Measurements from ENCODE around the gene CARM1. TPM values are rescaled to one million over a fixed set of nuclear protein-coding genes. Genes with fewer than 3 reads are reported as not detected.
"Not testable (repeated sequence)": the region's sequence is repeated elsewhere in the genome, so short reads cannot be mapped to it uniquely, and the experiment has no call there.

CARM1 gene
- total RNA-seq, 2 experiments from 2014 or later, result 33.2 to 33.4 TPM

DNA sequence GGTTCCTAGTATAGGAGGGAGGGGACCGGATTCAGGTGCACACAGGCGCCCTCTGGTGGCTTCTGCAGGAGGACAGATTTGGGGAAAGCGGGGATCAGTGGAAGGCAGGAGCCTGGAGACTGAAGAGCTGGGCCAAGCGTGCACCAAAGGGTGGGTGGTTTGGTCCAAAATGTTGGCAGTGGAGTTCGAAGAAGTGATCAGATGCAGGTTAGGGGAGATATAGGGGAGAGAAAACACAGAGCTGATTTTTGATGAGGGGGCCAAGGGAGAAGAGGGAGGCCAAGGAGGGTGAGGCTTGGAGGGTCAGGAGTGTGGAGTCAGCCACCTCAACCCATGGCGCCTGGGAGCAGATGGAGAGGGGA, 6.8 kb upstream of the CARM1 start:
- no peaks in the 10 kb centered on the region for H3K27me3 Mint-ChIP-seq (ENCODE audit: low read depth)
- H3K27ac Mint-ChIP-seq, result no peak overlapping the region
- peak; percentile 90 for ATAC-seq
- DNase-seq, result peak; percentile 87
- CTCF ChIA-PET, result interaction anchor here (0.7 to 12.8 kb wide), 35 partner anchors 9 to 518 kb away, joined by 3 to 195 read pairs (median 4); partner anchors contain the start of genes C19orf38, DNM2, QTRT1 and TMED1
- H3K36me3 Mint-ChIP-seq (ENCODE audit: low read depth), result no peaks in the 10 kb centered on the region
- peaks cover 21% of the 10 kb centered on the region for H3K4me1 Mint-ChIP-seq (ENCODE audit: low read depth)
- no peak overlapping the region for H3K4me3 Mint-ChIP-seq
- POLR2A ChIA-PET, result interaction anchor here (0.6 to 1.9 kb wide), 4 partner anchors 11 to 147 kb away, joined by 3 to 12 read pairs (median 6); partner anchors contain the start of genes DNM2 and TMED1
- H3K9me3 Mint-ChIP-seq (ENCODE audit: insufficient read depth), result no peaks in the 10 kb centered on the region

DNA sequence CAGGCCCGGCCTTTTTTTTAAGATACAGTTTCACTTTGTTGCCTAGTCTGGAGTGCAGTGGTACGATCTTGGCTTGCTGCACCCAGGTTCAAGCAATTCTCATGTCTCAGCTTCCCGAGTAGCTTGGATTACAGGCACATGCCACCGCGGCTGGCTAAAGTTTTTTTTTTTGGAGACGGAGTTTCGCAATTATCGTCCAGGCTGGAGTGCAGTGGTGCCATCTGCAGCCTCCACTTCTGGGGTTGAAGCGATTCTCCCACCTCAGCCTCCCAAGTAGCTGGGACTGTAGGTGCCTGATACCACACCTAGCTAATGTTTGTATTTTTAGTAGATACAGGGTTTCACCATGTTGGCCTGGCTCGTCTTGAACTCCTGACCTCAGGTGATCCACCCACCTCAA, 4.9 kb upstream of the CARM1 start:
- no peak for ATAC-seq
- H3K4me1 Mint-ChIP-seq (ENCODE audit: low read depth), result peaks cover 29% of the 10 kb centered on the region

DNA sequence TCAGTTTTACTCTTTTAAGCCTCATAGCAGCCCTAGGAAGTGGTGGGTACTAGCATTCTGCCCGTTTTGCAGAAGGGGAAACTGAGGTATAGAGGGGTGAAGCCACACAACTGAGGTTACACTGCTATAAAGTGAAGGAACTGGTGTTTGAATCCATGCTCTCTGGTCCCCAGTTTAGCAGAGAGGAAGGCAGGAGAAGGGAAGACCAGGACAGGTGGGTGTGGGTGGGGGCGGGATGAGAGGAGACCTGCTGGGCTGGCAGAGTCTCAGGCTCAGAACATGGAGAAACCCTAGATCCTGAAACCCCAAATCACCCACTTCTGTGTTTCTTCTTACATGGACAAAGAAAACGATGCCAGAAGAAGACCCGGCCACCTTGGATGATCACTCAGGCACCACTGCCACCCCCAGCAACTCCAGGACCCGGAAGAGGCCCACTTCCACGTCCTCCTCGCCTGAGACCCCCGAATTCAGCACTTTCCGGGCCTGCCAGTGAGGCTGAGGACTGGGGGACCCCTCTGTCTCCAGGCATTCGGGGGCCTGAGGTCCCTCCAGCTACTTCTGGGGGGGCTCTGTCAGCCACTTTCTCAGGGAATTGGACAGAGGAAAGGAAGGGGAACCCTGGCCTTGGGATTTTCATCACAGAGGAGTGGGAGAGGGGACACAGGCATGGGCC, 2.3 kb upstream of the CARM1 start:
- Mint-ChIP-seq H3K27me3 (ENCODE audit: low read depth) (no peaks in the 10 kb centered on the region), H3K36me3 (ENCODE audit: low read depth) (no peaks in the 10 kb centered on the region), H3K27ac (no peak overlapping the region), H3K4me1 (ENCODE audit: low read depth) (peaks cover 33% of the 10 kb centered on the region), H3K4me3 (no peak overlapping the region), H3K9me3 (ENCODE audit: insufficient read depth) (no peaks in the 10 kb centered on the region)
- ChIA-PET CTCF (interaction anchor here (3.1 to 12.8 kb wide), 2 partner anchors 11 to 150 kb away, joined by 12 to 195 read pairs; partner anchors contain the start of gene DNM2), POLR2A (no interaction called here)
- no peak for ATAC-seq
- DNase-seq, result no peak

More for the DNA sequence above, 4.9 kb upstream of the CARM1 start:
- Mint-ChIP-seq H3K27ac (no peak overlapping the region), H3K27me3 (ENCODE audit: low read depth) (no peaks in the 10 kb centered on the region), H3K4me3 (no peak overlapping the region), H3K9me3 (ENCODE audit: insufficient read depth) (no peaks in the 10 kb centered on the region), H3K36me3 (ENCODE audit: low read depth) (no peaks in the 10 kb centered on the region)
- no peak for DNase-seq
- POLR2A ChIA-PET, result no interaction called here
- CTCF ChIA-PET, result interaction anchor here (4.0 to 12.8 kb wide), 2 partner anchors 13 to 148 kb away, joined by 60 to 195 read pairs; partner anchors contain the start of gene DNM2

DNA sequence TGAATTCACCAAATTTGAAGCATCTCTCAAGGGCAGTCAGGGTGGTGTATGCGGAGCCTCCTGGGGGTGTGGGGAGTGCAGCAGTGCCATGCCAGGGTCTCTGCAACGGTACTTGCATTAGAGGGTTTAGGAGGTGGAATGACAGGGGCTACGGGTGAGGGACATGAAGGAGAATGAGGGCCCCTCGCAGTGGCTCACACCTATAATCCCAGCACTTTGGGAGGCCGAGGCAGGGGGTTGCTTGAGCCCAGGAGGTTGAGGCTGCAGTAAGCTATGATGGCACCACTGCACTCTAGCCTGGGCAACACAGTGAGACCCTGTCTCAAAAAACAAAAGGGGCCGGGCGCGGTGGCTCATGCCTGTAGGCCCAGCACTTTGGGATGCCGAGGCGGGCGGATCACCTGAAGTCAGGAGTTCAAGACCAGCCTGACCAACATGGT, 1.5 kb upstream of the CARM1 start:
- Mint-ChIP-seq H3K4me1 (ENCODE audit: low read depth) (peaks cover 27% of the 10 kb centered on the region), H3K27ac (peak overlapping the region; percentile 63)
- not testable (repeated sequence) for H3K4me3 Mint-ChIP-seq; H3K36me3 Mint-ChIP-seq (ENCODE audit: low read depth); H3K27me3 Mint-ChIP-seq (ENCODE audit: low read depth); DNase-seq; ATAC-seq; H3K9me3 Mint-ChIP-seq (ENCODE audit: insufficient read depth)
- ChIA-PET CTCF (interaction anchor here (1.2 to 12.8 kb wide), 4 partner anchors 9 to 151 kb away, joined by 4 to 195 read pairs (median 10); partner anchors contain the start of gene DNM2), POLR2A (interaction anchor here (0.6 to 1.4 kb wide), 3 partner anchors 34 to 565 kb away, joined by 3 to 6 read pairs (median 3); partner anchors contain the start of genes ODAD3 and TMED1)

GRCh38 chr19:10870501-10870954, 825 bp upstream of the CARM1 start:
- Mint-ChIP-seq H3K27ac (peak overlapping the region; percentile 79), H3K4me3 (peak overlapping the region; percentile 60), H3K27me3 (ENCODE audit: low read depth) (no peaks in the 10 kb centered on the region), H3K36me3 (ENCODE audit: low read depth) (peaks cover 4% of the 10 kb centered on the region), H3K9me3 (ENCODE audit: insufficient read depth) (no peaks in the 10 kb centered on the region), H3K4me1 (ENCODE audit: low read depth) (peaks cover 27% of the 10 kb centered on the region)
- POLR2A ChIA-PET, result interaction anchor here (0.6 to 1.4 kb wide), 4 partner anchors 35 to 564 kb away, joined by 3 to 6 read pairs (median 3); partner anchors contain the start of genes ODAD3 and TMED1
- no peak for ATAC-seq
- no peak for DNase-seq
- CTCF ChIA-PET, result interaction anchor here (0.5 to 12.8 kb wide), 18 partner anchors 9 to 505 kb away, joined by 3 to 195 read pairs (median 5); partner anchors contain the start of genes DNM2, LDLR, SWSAP1 and TMED1

DNA sequence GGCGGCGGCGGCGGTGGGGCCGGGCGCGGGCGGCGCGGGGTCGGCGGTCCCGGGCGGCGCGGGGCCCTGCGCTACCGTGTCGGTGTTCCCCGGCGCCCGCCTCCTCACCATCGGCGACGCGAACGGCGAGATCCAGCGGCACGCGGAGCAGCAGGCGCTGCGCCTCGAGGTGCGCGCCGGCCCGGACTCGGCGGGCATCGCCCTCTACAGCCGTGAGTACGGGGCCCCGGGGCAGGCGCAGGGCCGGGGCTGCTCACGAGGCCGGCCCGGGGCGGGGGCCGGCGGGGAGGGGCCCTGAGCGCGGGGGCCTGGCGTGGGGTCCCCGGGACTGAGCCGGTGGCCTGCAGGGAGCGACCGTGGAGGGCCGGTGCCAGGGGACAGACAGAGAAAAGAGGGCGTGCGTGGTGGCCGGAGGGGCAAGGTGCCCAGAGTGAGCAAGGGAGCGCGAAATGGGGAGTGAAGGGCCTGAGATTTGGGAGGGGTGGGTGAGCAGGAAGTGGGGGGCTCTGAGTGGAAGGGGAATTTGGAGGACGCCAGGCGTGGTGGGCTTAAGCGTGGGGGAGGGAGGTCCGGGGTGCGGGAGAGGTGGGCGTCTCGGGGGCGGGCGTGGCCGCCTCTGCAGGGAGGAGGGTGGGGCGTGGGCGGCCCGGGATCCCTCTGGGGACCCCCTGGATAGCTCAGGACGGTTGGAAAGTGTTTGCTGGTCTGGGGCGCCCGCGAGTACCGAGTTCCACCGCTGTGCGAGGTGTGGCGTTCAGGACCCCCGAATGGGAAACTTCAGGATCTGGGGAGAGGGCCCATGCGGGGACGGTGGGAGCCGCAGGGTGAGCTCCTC, 575 bp downstream of the CARM1 start:
- Mint-ChIP-seq H3K27me3 (ENCODE audit: low read depth) (no peaks in the 10 kb centered on the region), H3K27ac (peak overlapping the region; percentile 72), H3K4me1 (ENCODE audit: low read depth) (peaks cover 35% of the 10 kb centered on the region), H3K9me3 (ENCODE audit: insufficient read depth) (no peaks in the 10 kb centered on the region), H3K4me3 (peak overlapping the region; percentile 67), H3K36me3 (ENCODE audit: low read depth) (peaks cover 6% of the 10 kb centered on the region)
- DNase-seq, result peak; percentile 37
- ChIA-PET CTCF (interaction anchor here (0.8 to 12.8 kb wide), 19 partner anchors 8 to 503 kb away, joined by 3 to 195 read pairs (median 4); partner anchors contain the start of genes DNM2, SWSAP1 and TMED1), POLR2A (interaction anchor here (1.0 kb wide), 1 partner anchor 56 kb away, joined by 3 read pairs; no protein-coding TSS in a partner anchor)
- ATAC-seq, result peak; percentile 5

DNA sequence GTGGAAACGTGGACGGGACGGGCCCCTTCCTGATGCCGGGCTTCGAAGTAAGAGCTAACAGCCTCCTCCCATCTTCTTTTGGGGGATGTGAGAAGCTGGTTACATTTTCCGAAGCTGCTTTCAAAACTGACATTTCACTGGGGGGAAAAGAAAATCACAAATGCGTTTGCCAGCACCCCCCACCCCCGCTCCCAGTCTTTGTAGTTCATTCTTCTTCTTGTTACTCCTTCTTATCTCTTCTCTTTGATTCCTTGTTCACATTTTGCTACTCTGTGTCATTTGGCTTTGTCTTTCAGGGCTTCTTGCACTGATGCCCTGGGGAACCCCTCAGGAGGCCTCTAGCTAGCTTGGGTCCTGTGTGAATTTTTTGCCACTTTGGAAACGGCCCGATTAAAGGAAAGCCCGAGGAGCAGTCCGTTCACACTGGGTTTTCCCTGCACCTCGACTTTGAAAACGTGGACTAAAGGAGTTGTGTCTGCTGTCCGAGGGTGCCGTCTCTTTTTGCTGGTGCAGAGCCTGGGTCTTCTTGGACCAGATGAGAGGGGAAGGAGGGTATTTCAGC, 1.3 kb downstream of the CARM1 start:
- ChIA-PET POLR2A (interaction anchor here (0.6 to 1.0 kb wide), 2 partner anchors 55 to 596 kb away, joined by 3 to 5 read pairs; no protein-coding TSS in a partner anchor), CTCF (interaction anchor here (0.8 to 12.8 kb wide), 16 partner anchors 8 to 502 kb away, joined by 3 to 195 read pairs (median 4); partner anchors contain the start of genes DNM2, SWSAP1 and TMED1)
- H3K4me3 Mint-ChIP-seq, result peak overlapping the region; percentile 67
- peak overlapping the region; percentile 72 for H3K27ac Mint-ChIP-seq
- DNase-seq, result no peak
- no peaks in the 10 kb centered on the region for H3K27me3 Mint-ChIP-seq (ENCODE audit: low read depth)
- peaks cover 38% of the 10 kb centered on the region for H3K4me1 Mint-ChIP-seq (ENCODE audit: low read depth)
- no peaks in the 10 kb centered on the region for H3K9me3 Mint-ChIP-seq (ENCODE audit: insufficient read depth)
- ATAC-seq, result no peak
- H3K36me3 Mint-ChIP-seq (ENCODE audit: low read depth), result peaks cover 6% of the 10 kb centered on the region

GRCh38 chr19:10874024-10874423, 2.7 kb downstream of the CARM1 start:
- Mint-ChIP-seq H3K4me3 (peak overlapping the region; percentile 31), H3K27me3 (ENCODE audit: low read depth) (no peaks in the 10 kb centered on the region), H3K27ac (no peak overlapping the region), H3K9me3 (ENCODE audit: insufficient read depth) (no peaks in the 10 kb centered on the region), H3K36me3 (ENCODE audit: low read depth) (peaks cover 7% of the 10 kb centered on the region), H3K4me1 (ENCODE audit: low read depth) (peaks cover 44% of the 10 kb centered on the region)
- ATAC-seq, result no peak
- ChIA-PET POLR2A (no interaction called here), CTCF (interaction anchor here (1.1 to 3.2 kb wide), 2 partner anchors 10 to 157 kb away, joined by 3 to 22 read pairs; no protein-coding TSS in a partner anchor)
- no peak for DNase-seq

DNA sequence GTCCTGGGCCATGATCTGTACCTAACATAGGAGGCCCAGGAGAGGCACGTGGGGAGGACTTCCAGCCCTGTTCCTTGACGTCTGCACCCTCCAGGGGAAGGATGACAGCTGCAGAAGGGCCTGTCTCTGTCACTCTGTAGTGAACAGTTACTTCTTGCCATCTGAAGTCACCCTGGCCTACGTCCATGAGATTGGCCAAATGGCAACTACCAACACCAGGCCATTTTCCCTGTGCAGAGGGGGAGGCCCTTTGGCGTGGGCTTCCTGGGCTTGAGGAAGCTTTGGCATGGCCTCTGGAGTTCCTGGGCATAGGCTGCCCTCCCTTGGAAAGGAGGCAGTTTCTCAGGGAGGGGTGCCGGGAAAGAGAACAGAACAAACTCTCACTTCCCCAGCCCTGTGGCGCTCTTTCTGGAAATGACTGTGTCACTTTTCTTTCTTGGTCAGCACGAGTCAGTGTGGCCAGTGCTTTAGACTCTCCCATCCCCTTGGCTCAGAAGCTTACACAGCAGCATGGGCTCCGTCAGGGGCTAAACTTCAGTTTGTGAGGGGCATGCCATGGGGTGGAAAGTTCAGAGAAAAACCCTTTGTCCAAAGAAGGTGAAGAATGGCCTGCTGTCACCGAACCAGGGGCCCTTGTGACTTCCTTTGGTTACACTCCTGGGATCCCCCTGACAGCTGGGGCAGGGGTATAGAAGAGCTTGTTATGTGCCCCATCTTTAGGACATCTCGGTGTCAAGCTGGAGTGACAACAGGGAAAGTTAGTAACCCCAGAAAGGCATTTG, 5.3 kb downstream of the CARM1 start:
- Mint-ChIP-seq H3K27me3 (ENCODE audit: low read depth) (no peaks in the 10 kb centered on the region), H3K9me3 (ENCODE audit: insufficient read depth) (no peaks in the 10 kb centered on the region), H3K36me3 (ENCODE audit: low read depth) (peaks cover 11% of the 10 kb centered on the region), H3K4me3 (no peak overlapping the region), H3K4me1 (ENCODE audit: low read depth) (peaks cover 45% of the 10 kb centered on the region), H3K27ac (peak overlapping the region; percentile 46)
- CTCF ChIA-PET, result interaction anchor here (1.1 to 1.5 kb wide), 3 partner anchors 41 to 159 kb away, joined by 3 to 5 read pairs (median 3); partner anchors contain the start of genes DNM2 and TMED1
- POLR2A ChIA-PET, result no interaction called here
- ATAC-seq, result no peak
- DNase-seq, result no peak

DNA sequence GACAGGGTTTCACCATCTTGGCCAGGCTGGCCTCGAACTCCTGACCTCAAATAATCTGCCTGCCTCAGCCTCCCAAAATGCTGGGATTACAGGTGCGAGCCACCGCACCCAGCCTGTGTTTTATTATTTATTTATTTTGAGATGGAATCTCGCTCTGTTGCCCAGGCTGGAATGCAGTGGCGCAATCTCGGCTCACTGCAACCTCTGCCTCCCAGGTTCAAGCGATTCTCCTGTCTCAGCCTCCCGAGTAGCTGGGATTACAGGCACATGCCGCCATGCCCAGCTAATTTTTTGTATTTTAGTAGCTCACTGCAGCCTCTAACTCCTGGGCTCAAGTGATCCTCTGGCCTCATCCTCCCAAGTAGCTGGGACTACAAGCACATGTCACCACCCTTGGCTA, 6.3 kb downstream of the CARM1 start:
- H3K27me3 Mint-ChIP-seq (ENCODE audit: low read depth); POLR2A ChIA-PET; DNase-seq; ATAC-seq; H3K9me3 Mint-ChIP-seq (ENCODE audit: insufficient read depth); H3K4me3 Mint-ChIP-seq: not testable (repeated sequence)
- peak overlapping the region; percentile 92 for H3K27ac Mint-ChIP-seq
- CTCF ChIA-PET, result interaction anchor here (1.0 to 1.5 kb wide), 3 partner anchors 11 to 160 kb away, joined by 3 to 5 read pairs (median 5); partner anchors contain the start of genes DNM2 and TMED1
- H3K4me1 Mint-ChIP-seq (ENCODE audit: low read depth), result peaks cover 41% of the 10 kb centered on the region
- H3K36me3 Mint-ChIP-seq (ENCODE audit: low read depth), result peaks cover 11% of the 10 kb centered on the region

All from activated CD8-positive, alpha-beta T cell treated with anti-CD3 and anti-CD28 coated beads, Interleukin-2, amount 10 ng/mL, durations not matched to agents 7 days and 5 days (primary cell).